Aorta (tissue), 5 donors: ENCODE measurements around the gene TMEM158. TPM values are rescaled to one million over a fixed set of nuclear protein-coding genes. Genes with fewer than 3 reads are reported as not detected.
A peak's percentile ranks its signal among the peaks of the same experiment; 100 is the strongest.

Source experiments
- ATAC-seq: fragments of 200-7000 bp; cut with Tn5 transposase; one replicate; pipeline ENCODE4 v1.9.1; 2022; ENCODE audit warnings: moderate library complexity; ENCODE audit not compliant: low FRiP score
- DNase-seq, 2 donors: peaks; one replicate each; pipeline ENCODE4 v3.0.0-alpha.2; 2020
- H3K27ac ChIP-seq, 2 donors: one replicate each; pipeline ENCODE4 v1.5.1; 2013; ENCODE audit warnings: low read length in 2 of 2, mild to moderate bottlenecking in 2 of 2, moderate library complexity in 2 of 2, control low read depth in 1 of 2, inconsistent platforms in 1 of 2, low read depth in 1 of 2
- H3K27me3 ChIP-seq, 2 donors: one replicate each; pipeline ENCODE4 v1.6.1; 2013; ENCODE audit warnings: control low read depth in 1 of 2, low read length in 1 of 2, mild to moderate bottlenecking in 1 of 2, moderate library complexity in 1 of 2; ENCODE audit not compliant: insufficient read depth in 2 of 2, control insufficient read depth in 1 of 2
- H3K36me3 ChIP-seq, 2 donors: one replicate each; pipeline ENCODE4 v1.6.1; 2013; ENCODE audit warnings: control low read depth in 1 of 2, low read length in 1 of 2, mild to moderate bottlenecking in 1 of 2; ENCODE audit not compliant: insufficient read depth in 2 of 2, control insufficient read depth in 1 of 2
- H3K4me1 ChIP-seq, 2 donors: one replicate each; pipeline ENCODE4 v1.6.1; 2013; ENCODE audit warnings: low read length in 2 of 2, control low read depth in 1 of 2, mild to moderate bottlenecking in 1 of 2, moderate library complexity in 1 of 2; ENCODE audit not compliant: insufficient read depth in 2 of 2, control insufficient read depth in 1 of 2
- H3K4me3 ChIP-seq, 2 donors: one replicate each; pipeline ENCODE4 v1.5.1; 2013; ENCODE audit warnings: low read length in 2 of 2, control low read depth in 1 of 2, mild to moderate bottlenecking in 1 of 2
- H3K9me3 ChIP-seq: one replicate; pipeline ENCODE4 v1.6.1; 2013; ENCODE audit warnings: mild to moderate bottlenecking, low read length; ENCODE audit not compliant: control insufficient read depth
- WGBS, 2 donors: extraction: QIAGEN DNeasy Blood & Tissue Kit; methylation state at CpG; one replicate each; pipeline ENCODE4 v1.1.7; 2013; 5-methylcytosine and 5-hydroxymethylcytosine counted together
- intact Hi-C, 2 donors: fragments of 100-400 bp; cut with DNase I; formaldehyde crosslinking; loops; one replicate each; pipeline versions ENCODE4 v1.14.2 to v1.15.0; 2022
- polyA plus RNA-seq, 2 donors: library from polyadenylated mRNA; stranded (reverse); fragments of 200-250 nt; gene quantifications; one replicate each; pipeline ENCODE4 v1.2.3, GENCODE V29; 2013
- total RNA-seq, 2 donors: library from RNA; stranded (reverse); fragmentation: NEBNext Ultra II Directional; extraction: Animal tissue kit (Norgen Biotek cat#: 25700); gene quantifications; one replicate each; pipeline ENCODE4 v1.2.1, GENCODE V29; 2021
- donor health status: healthy with polysubstance abuse.
- donor health status: Bipolar disorder and iron deficiency.
- donor health status: DM: no; HTN: no; CAD: no.
- donor health status: DM: no; HTN: no; CAD: no.
- donor health status: DM: yes; HTN: yes; CAD: no.

TMEM158 gene
- total and polyA plus RNA-seq, 4 donors, result 0.88 to 3.2 (median 3.0) TPM; not detected in 1

DNA sequence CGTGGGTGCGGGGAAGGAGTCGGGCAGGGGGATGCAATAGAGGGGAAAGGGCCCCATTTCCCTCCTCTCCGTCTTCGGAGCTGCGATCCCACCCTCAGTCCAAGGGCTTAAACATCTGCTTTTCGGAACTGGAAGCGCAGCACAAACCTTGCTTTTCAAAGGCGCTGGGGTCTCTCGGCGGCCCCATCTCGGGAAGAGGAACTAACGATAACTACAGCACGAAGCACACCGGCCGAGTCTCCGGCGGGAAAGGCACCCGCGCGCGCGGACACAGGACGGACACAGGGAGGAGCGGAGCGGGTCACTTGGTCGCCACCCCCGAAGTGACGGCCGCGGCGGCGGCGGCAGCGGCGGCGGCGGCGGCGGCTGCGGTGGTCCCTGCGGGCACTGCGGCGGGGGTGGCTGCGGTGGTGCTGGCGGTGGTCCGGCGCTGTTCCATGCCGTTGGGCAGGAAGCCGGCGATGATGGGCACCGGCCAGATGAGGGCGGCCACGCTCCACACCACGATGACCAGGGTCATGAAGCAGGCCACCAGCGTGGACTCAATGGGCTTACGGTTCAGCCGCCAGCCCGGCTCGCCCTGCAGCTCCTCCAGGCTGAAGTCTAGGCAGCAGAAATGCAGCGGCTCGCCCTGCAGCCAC is 1.1 kb downstream of the TMEM158 start:
- no peaks in the 10 kb centered on the region for H3K9me3 ChIP-seq
- peak; percentile 69 for ATAC-seq
- no peaks in the 10 kb centered on the region for H3K4me1 ChIP-seq
- intact Hi-C loops, result loop anchor here (5.0 to 10.0 kb wide), 3 partner anchors 270 to 430 kb away; no protein-coding TSS in a partner anchor
- H3K27me3 ChIP-seq, result no peaks in the 10 kb centered on the region
- no peaks in the 10 kb centered on the region for H3K36me3 ChIP-seq
- peak overlapping the region; percentile 59 to 96 for H3K4me3 ChIP-seq
- WGBS, 2 donors, result 1% methylated on average over 57 to 62 of the region's 62 CpGs
- no peak overlapping the region for H3K27ac ChIP-seq
- DNase-seq, result peak; percentile 86 to 88

DNA sequence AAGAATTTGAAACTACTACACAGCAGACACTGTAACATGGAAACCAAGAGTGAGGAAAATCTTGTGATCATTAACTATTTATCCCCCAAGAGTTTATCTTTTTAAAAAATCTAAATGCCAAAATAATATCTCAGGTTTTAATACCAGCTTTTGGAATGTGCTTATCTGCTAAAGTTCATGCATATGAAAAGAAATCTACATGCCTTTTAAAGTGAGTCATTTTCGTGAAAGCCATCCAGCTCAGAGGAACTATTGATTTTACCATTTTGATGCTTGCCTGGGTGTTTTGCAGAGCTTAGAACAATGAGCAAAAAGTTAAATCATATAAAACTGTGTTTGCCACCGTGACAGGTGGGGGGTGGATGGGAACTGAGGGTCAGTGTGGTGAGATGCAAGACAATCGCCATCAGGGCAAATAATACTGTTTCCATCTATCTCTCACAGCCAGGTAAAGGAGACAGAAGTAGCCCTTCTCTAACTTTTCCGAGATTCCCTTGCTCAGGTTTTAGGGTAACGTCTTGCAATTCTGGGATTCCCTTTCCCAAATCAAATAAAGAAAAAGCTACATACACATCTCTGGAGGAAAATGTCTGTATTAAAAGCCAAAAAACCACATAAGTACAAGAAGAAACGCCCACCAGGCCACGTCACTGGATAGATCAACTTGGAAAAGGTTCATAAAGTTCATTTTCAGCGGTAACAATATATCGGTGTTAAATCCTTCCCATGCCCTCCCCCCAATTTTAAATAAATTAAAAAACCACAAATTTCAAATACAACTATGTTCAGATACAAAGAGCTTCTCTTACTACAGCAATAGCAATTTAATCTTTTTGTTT is 2.0 kb downstream of the TMEM158 start:
- Histone ChIP-seq H3K9me3 (no peaks in the 10 kb centered on the region), H3K4me1 (no peaks in the 10 kb centered on the region), H3K27me3 (no peaks in the 10 kb centered on the region), H3K27ac (no peak overlapping the region), H3K4me3 (no peak overlapping the region), H3K36me3 (no peaks in the 10 kb centered on the region)
- no peak for ATAC-seq
- intact Hi-C loops, result loop anchor here (10.0 kb wide), 2 partner anchors 271 to 431 kb away; no protein-coding TSS in a partner anchor
- 21 to 34% methylated on average over 9 of the region's 9 CpGs for WGBS, 2 donors
- DNase-seq, result no peak

DNA sequence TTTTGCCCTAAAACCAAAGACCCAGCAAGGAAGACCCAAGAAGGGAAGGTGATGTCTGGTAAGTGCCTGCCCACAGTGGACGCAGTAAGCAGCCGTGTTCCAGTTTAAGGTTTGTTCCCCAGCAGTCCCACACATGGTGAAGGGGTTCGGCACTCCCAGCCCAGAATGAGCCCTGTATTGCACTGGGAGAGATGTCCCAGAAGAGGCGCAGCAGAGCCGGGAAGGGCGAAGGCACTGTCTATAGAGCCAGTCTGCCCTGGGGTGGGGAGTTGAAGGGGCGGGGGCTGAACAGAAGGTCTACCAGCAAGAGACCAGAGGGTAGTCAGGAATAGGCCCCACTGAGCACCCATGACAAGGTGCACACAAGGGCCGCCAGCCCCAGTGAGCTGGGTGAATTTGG is 6.4 kb downstream of the TMEM158 start:
- Histone ChIP-seq H3K27me3 (no peaks in the 10 kb centered on the region), H3K4me1 (no peaks in the 10 kb centered on the region), H3K4me3 (no peak overlapping the region), H3K36me3 (no peaks in the 10 kb centered on the region), H3K9me3 (no peaks in the 10 kb centered on the region), H3K27ac (no peak overlapping the region)
- DNase-seq (no peak), ATAC-seq (no peak)
- WGBS, 2 donors, result 93 to 97% methylated on average over 8 of the region's 8 CpGs
- intact Hi-C loops, result loop anchor here (10.0 kb wide), 2 partner anchors 275 to 435 kb away; no protein-coding TSS in a partner anchor

DNA sequence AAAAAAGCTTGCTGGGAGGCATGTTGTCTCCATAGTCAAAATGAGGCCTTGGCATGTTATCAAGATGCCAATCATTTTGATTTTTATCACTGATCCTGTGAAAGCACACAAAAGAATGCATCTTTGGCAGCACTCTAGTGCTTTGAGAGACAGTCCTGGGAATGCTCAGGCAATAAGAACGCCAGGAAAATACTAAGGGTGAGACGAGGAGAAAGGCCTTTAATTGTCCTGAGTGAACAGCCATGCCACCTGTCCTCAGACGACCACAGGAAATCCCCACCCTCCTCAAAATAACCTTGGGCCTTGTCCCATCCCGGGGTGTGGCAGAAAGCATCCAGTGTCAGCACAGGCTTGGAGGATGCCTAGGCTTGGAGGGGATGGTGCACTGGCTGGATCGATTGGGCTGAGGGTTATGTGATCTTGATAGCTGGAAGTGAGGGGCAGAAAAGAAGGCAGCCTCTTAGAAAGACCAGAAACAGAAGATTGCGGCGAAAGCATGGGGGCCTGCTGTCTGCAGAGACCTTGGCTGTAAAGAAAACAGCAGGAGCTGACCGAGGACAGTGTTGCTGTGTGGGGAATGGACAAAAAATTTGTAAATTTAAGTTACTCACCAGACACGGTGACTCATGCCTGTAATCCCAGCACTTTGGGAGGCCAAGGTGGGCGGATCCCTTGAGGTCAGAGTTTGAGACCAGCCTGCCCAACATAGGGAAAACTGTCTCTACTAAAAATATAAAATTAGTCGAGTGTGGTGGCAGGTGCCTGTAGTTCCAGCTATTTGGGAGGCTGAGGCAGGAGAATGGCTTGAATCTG is 7.3 kb downstream of the TMEM158 start:
- intact Hi-C loops, result no loop called here
- 58 to 64% methylated on average over 11 of the region's 11 CpGs for WGBS, 2 donors
- H3K27me3 ChIP-seq, result no peaks in the 10 kb centered on the region

DNA sequence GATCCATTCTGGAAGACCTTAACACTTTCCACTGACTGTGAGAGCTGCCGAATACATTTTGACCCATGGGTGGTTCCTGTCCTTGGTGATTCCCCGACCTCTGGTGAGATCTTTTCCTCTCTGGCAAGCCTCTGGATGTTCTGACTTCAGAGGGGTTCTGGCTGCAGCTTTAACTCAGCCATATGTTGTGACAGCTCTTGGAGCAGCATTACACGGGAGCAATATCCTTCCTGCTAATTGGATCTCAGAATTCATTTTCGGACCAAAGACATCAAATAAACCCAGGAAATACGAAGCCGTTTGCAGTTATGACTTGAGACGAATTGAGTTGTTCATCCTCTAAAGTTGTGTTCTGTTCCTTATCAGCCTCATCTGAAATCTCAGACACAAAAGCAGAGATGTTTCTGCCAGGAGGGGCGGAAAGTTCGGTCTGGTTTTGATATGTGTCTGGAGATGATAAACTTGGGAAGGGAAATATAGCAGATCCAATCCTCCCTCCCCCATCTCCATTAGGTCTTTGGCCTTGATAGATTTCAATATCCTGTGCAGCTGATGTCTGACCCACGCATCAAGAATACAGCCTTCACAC is 10.0 kb downstream of the TMEM158 start:
- Histone ChIP-seq H3K4me3 (no peak overlapping the region), H3K27me3 (no peaks in the 10 kb centered on the region), H3K36me3 (no peaks in the 10 kb centered on the region), H3K9me3 (no peaks in the 10 kb centered on the region), H3K4me1 (no peaks in the 10 kb centered on the region), H3K27ac (no peak overlapping the region)
- DNase-seq, result no peak
- no peak for ATAC-seq
- WGBS, 2 donors, result 89 to 92% methylated on average over 10 of the region's 10 CpGs
- intact Hi-C loops, result no loop called here

More for the DNA sequence above, 7.3 kb downstream of the TMEM158 start:
- no peak for ATAC-seq
- H3K27ac ChIP-seq, result no peak overlapping the region
- no peaks in the 10 kb centered on the region for H3K4me1 ChIP-seq
- no peak for DNase-seq
- no peak overlapping the region for H3K4me3 ChIP-seq
- no peaks in the 10 kb centered on the region for H3K9me3 ChIP-seq
- H3K36me3 ChIP-seq, result no peaks in the 10 kb centered on the region

DNA sequence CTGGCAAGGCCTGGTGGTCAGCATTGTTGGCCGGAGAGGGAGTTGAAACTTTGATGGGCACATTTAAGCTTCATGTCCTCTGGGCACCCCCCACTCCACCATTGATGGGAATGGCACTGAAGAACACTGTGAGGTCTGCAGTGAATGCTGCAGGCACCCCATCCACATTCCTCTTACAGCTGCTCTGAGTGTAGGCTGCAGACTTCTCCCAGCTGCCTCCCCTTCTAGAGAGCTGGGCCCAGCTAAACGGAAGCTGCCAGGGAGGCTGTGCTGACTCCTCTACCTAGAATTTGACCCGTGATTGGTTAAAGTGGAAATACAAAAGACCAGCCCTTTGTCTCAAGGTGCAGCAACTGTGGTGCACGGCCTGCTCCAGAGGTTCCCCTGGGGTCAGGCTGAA is 10.6 kb downstream of the TMEM158 start:
- no peaks in the 10 kb centered on the region for H3K9me3 ChIP-seq
- H3K27ac ChIP-seq, result no peak overlapping the region
- 84 to 90% methylated on average over 4 of the region's 4 CpGs for WGBS, 2 donors
- H3K36me3 ChIP-seq, result no peaks in the 10 kb centered on the region
- H3K4me1 ChIP-seq, result no peaks in the 10 kb centered on the region
- intact Hi-C loops, result no loop called here
- ATAC-seq (no peak), DNase-seq (no peak)
- H3K4me3 ChIP-seq, result no peak overlapping the region
- H3K27me3 ChIP-seq, result no peaks in the 10 kb centered on the region

DNA sequence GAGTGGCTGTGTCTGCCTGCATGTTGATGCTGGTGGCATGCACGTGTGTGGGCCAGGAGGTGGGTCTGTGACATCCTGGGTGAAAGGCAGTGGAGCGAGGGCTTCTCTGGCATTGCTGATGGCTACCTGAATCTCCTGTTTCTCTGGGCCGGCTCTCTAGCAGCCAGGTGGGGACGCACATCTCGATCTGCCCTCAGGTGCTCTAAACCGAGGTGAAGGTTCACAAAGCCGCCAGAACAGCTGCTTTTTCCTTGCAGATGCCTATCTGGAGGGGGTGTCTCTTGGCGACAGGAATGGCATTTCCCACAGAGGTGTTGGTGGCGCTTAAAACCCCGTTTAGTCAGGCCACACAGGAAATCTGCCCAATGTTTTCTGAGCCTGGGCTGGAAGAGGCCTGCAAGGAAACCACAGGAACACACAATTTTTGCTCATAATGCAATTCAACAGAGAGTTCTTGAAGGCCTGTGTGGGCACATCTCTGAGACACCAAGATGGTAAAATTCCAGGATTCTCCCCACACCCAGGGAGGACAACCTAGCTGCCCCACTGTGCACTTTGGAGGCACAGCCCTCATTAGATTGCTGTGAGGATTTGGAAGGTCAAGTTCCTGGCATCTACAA is 11.9 kb downstream of the TMEM158 start:
- H3K9me3 ChIP-seq, result no peaks in the 10 kb centered on the region
- intact Hi-C loops, result loop anchor here in 1 of 2 donors (5.0 kb wide), 1 partner anchor 92 kb away; no protein-coding TSS in a partner anchor
- 82 to 90% methylated on average over 10 of the region's 10 CpGs for WGBS, 2 donors
- no peak for DNase-seq
- no peaks in the 10 kb centered on the region for H3K36me3 ChIP-seq
- no peaks in the 10 kb centered on the region for H3K4me1 ChIP-seq
- no peak overlapping the region for H3K27ac ChIP-seq
- no peak overlapping the region for H3K4me3 ChIP-seq
- no peak for ATAC-seq
- no peaks in the 10 kb centered on the region for H3K27me3 ChIP-seq

DNA sequence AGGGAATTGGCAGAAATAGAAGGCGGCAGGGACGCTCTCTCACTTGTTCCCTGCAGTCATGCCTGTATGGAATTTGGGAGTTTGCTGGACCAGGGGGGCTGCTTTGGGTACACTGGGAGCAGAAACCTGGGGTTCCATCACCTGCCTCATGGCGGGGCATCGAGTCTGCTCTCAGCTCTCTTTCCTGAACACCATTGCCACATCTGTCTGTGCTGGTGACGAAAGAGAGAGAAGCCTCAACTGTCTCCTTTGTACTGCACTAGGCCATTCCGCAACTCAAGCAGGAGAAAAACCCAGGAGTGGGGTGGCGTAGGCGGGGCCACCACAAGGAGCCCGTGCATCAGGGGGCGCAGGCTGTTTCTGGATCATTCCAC is 14.0 kb downstream of the TMEM158 start:
- H3K27me3 ChIP-seq, result no peaks in the 10 kb centered on the region
- DNase-seq (no peak), ATAC-seq (no peak)
- H3K9me3 ChIP-seq, result no peaks in the 10 kb centered on the region
- no peak overlapping the region for H3K4me3 ChIP-seq
- H3K4me1 ChIP-seq, result no peaks in the 10 kb centered on the region
- no peaks in the 10 kb centered on the region for H3K36me3 ChIP-seq
- no peak overlapping the region for H3K27ac ChIP-seq
- intact Hi-C loops, result loop anchor here in 1 of 2 donors (5.0 kb wide), 1 partner anchor 90 kb away; no protein-coding TSS in a partner anchor
- 79 to 80% methylated on average over 10 of the region's 10 CpGs for WGBS, 2 donors
